MG63 (cell line): ENCODE results near the gene MAPK6. TPM values are rescaled to one million over a fixed set of nuclear protein-coding genes. Genes with fewer than 3 reads are reported as not detected.
"Not testable (repeated sequence)": the region's sequence is repeated elsewhere in the genome, so short reads cannot be mapped to it uniquely, and the experiment has no call there.

Experiments used
- DNase-seq: peaks from one replicate; pipeline ENCODE4 v3.0.0-alpha.2; 2020
- H3K27me3 ChIP-seq: fragments of 250-450 bp; sonication (Bioruptor Pico); 2 replicates; pipeline ENCODE4 v1.5.1; 2020; ENCODE audit warnings: mild to moderate bottlenecking, moderate library complexity
- H3K36me3 ChIP-seq: fragments of 250-450 bp; sonication (Bioruptor Pico); 2 replicates; pipeline ENCODE4 v1.5.1; 2020; ENCODE audit warnings: mild to moderate bottlenecking, moderate library complexity
- H3K4me3 ChIP-seq: fragments of 250-450 bp; sonication (Bioruptor Pico); 2 replicates; pipeline ENCODE4 v1.5.1; 2020; ENCODE audit warnings: mild to moderate bottlenecking, moderate library complexity
- H3K9me3 ChIP-seq: fragments of 250-450 bp; sonication (Bioruptor Pico); 2 replicates; pipeline ENCODE4 v1.5.1; 2020; ENCODE audit warnings: mild to moderate bottlenecking, moderate library complexity
- total RNA-seq: library from RNA; depleted of rRNA; stranded (reverse); fragments of >200 nt; shearing (Covaris generic); gene quantifications from 2 replicates; pipeline ENCODE4 v1.2.3, GENCODE V29; 2014; ENCODE audit warnings: low replicate concordance

Gene MAPK6
- total RNA-seq, 1 experiment from 2014 or later = 36.3 TPM

DNA sequence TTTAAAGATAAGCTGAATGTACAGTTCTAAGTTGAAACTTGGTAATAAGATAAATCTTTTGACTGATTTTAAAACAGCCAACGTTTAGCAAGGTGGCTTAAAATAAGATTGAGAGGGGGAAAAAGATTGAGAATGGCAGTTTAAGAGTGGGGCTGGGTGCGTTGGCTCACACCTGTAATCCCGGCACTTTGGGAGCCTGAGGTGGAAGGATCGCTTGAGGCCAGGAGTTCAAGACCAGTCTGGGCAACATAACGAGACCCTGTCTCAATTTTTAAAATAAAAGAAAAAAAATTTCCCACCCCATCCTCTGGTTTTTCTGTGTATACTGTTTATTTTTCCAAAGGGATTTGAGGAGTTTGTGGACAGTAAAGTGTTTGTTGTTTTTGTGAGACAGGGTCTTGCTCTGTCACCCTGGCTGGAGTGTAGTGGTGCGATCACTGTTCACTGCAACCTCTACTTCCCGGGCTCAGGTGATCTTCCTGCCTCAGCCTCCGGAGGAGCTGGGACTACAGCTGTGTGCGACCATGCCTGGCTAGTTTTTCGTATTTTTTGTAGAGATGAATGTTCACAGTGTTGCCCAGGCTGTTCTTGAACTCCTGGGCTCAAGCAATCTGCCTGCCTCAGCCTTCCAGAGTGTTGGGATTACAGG, 3.0 kb downstream of the MAPK6 start:
- DNase-seq = no peak
- no peaks in the 10 kb centered on the region for H3K27me3 ChIP-seq
- H3K36me3 ChIP-seq = peaks cover 11% of the 10 kb centered on the region; the same call in 1 of the 2 replicates
- peak overlapping the region; percentile 77 for H3K4me3 ChIP-seq
- no peaks in the 10 kb centered on the region for H3K9me3 ChIP-seq

DNA sequence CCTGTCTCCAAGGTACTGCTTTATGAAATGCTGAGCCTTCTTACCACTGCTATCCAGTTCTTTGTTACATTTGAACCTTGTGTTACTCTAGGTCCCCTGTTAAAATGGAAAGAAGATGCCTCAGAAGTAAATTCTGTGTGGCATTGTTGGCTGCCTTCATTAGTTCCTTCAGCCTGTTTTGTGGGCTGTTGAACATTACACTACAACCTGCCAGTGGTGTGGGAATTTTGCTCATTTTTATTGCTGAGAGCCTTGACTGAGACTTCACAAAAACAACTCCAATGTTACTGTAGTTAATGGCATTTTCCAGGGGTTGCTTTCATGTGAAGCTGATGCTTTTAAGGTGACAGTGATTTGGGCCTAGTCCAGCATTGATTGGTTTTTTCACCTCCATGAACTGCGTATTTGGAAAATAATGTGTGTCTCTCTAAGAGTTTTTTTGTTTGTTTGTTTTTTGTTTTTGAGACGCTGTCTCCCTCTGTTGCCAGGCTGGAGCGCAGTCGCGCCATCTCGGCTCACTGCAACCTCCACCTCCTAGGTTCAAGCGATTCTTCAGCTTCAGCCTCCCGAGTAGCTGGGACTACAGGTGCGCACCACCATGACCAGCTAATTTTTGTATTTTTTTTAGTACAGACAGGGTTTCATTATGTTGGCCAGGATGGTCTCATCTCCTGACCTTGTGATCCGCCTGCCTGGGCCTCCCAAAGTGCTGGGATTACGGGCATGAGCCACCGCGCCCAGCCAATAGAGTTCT, 4.3 kb downstream of the MAPK6 start:
- Histone ChIP-seq H3K27me3 (no peaks in the 10 kb centered on the region), H3K4me3 (no peak overlapping the region), H3K9me3 (no peaks in the 10 kb centered on the region), H3K36me3 (peaks cover 16% of the 10 kb centered on the region)
- no peak for DNase-seq

DNA sequence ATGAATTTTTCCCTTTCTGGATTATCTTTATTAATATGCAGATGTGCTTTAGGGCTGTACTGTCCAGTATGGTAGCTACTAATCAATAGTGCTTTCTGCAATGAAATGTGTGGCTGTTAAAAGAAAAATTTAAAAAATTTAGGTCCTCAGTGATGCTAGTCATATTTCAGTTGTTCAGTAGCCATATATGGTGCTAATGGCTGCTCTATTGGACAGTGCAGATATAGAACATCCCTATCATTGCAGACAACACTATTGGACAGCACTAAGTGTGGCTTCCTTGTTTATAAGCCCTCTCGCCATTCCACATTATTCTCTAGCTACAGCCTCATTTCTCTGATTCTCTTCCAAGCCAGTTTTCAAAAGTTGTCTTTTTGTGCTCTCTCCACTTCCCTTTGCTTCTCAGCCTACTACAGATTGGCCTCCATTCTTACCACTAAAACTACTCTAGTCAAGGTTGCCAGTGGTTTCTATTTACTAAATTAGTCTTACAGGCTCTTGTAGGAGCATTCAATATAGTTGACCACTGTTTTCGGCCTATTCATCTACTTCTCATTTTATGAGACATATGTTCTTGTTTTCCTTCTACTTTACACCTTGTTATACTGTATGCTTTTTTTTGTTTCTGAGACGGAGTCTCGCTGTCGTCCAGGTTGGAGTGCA, 9.5 kb downstream of the MAPK6 start:
- no peaks in the 10 kb centered on the region for H3K27me3 ChIP-seq
- H3K9me3 ChIP-seq = peaks cover 25% of the 10 kb centered on the region
- peaks cover 57% of the 10 kb centered on the region for H3K36me3 ChIP-seq
- no peak overlapping the region for H3K4me3 ChIP-seq
- no peak for DNase-seq

- Histone ChIP-seq H3K9me3 (peaks cover 37% of the 10 kb centered on the region), H3K4me3 (no peak overlapping the region), H3K36me3 (peaks cover 69% of the 10 kb centered on the region), H3K27me3 (no peaks in the 10 kb centered on the region)
- no peak for DNase-seq
These were observed 11.0 kb downstream of the MAPK6 start for GRCh38 chr15:52030010-52030409.

DNA sequence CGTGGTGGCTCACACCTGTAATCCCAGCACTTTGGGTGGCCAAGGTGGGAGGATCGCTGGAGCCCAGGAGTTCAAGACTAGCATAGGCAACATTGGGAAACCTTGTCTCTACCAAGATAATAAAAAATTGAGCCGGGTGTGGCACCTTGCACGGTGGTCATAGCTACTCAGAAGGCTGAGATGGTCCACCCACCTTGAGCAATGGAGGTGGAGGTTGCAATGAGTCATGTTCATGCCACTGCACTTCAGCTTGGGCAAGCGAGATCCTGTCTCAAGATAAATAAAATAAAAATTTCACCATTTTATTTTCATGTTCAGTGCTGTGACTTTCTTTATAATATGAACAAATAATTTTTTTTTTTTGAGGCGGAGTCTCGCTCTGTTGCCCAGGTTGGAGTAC, 12.5 kb downstream of the MAPK6 start:
- Histone ChIP-seq H3K27me3 (no peaks in the 10 kb centered on the region), H3K9me3 (peaks cover 39% of the 10 kb centered on the region), H3K4me3 (no peak overlapping the region), H3K36me3 (peaks cover 65% of the 10 kb centered on the region)
- DNase-seq = no peak

DNA sequence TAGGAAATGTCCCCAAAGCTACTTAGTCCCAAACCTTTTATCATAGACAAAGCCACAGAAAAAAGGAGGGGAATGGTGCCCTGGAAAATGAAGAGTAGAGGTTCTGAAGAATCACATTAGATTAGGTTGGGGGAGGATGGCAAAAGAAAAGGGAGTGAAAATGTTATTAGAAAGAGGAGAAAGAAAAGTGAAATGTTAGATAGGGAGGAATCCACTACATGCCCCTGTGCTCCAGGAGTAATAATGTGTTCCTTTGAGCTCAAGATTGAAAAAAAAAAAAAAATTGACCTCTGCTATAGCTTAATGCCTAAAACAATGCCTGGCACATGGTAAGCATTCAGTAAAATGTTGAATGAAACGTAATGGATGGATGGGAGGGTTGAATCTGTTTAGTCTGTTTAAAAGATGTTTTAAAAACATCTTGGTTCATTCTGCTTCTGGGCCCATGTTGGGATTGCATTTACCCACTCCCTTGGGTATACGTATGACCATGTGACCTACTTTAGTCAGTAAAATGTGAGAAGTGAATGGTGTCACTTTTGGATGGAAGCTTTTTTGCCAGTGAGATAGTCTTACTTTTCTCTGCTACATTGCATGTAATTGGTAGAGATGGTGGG, 19.0 kb downstream of the MAPK6 start:
- no peak for DNase-seq
- Histone ChIP-seq H3K9me3 (peaks cover 19% of the 10 kb centered on the region), H3K36me3 (peaks cover 27% of the 10 kb centered on the region), H3K27me3 (no peaks in the 10 kb centered on the region), H3K4me3 (no peak overlapping the region)

GRCh38 chr15:52039925-52040781, 21.1 kb downstream of the MAPK6 start:
- Histone ChIP-seq H3K27me3 (no peaks in the 10 kb centered on the region), H3K9me3 (no peaks in the 10 kb centered on the region; the same call in 1 of the 2 replicates), H3K36me3 (peaks cover 8% of the 10 kb centered on the region), H3K4me3 (no peak overlapping the region)
- DNase-seq = peak; percentile 46

DNA sequence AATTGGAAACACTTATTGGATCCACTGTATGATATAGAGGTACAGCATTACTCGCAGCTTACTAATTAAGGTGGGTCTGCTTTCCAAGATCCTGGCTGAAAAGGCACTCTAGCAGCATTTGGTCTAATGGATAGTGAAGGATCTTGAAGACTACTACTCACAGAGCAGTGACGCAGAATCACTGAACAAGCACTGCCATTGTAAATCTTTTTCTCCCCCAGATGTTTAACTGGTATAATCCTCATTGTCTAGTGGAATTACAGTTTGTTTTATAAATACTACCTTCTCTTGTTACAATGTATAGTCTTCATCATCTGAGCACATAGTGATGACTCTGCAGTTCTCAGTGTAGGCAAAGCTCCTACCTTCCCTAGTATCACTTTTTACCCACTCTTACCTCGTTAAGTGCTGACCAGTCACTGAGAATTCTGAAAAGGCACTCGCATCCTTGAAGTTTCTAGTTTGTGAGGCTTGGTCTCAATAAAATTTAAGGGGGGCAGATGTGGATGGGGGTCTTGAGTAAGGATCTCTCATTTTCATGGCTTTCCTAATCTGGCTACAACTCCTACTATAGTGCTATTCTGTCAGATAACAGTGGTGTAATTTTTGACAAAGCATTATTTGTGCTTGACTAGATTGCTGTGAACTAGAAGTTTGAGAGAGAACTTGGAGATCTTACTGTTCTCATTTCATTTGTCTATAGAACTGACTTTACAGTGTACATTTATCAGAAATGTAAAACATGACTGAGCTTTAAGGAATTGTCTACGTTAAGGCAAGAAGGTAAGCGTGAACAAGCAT, 23.2 kb downstream of the MAPK6 start:
- H3K9me3 ChIP-seq = no peaks in the 10 kb centered on the region
- no peaks in the 10 kb centered on the region for H3K27me3 ChIP-seq
- peaks cover 22% of the 10 kb centered on the region for H3K36me3 ChIP-seq
- no peak overlapping the region for H3K4me3 ChIP-seq
- no peak for DNase-seq

GRCh38 chr15:52045795-52046298, 26.8 kb downstream of the MAPK6 start:
- not testable (repeated sequence) for DNase-seq, H3K4me3 ChIP-seq, H3K9me3 ChIP-seq, H3K27me3 ChIP-seq
- peaks cover 38% of the 10 kb centered on the region for H3K36me3 ChIP-seq

DNA sequence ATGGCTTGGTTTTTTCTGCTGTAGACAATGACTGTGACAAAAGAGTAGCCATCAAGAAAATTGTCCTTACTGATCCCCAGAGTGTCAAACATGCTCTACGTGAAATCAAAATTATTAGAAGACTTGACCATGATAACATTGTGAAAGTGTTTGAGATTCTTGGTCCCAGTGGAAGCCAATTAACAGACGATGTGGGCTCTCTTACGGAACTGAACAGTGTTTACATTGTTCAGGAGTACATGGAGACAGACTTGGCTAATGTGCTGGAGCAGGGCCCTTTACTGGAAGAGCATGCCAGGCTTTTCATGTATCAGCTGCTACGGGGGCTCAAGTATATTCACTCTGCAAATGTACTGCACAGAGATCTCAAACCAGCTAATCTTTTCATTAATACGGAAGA, 27.5 kb downstream of the MAPK6 start:
- H3K27me3 ChIP-seq, DNase-seq, H3K9me3 ChIP-seq, H3K4me3 ChIP-seq: not testable (repeated sequence)
- peaks cover 42% of the 10 kb centered on the region for H3K36me3 ChIP-seq

DNA sequence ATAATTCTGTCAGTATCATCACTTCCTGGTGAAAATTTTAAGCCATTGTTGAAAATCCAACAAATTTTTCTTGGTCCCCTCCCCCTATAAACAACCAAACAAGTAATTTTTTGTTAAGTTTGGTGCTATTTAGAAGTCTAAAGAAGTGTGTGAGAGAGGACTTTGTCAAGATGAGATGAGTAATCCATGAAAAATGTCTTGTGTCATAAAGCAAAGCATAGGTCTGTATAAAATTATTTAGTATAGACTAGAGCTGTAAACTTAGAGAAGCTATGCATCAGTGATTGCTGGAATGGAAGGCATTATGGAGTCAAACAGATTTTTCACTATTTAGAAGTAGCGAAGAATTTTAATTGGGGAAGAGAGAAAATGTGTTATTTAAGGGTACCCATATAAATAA, 31.4 kb downstream of the MAPK6 start:
- Histone ChIP-seq H3K27me3 (no peaks in the 10 kb centered on the region), H3K36me3 (peaks cover 62% of the 10 kb centered on the region), H3K4me3 (no peak overlapping the region), H3K9me3 (no peaks in the 10 kb centered on the region)
- DNase-seq = no peak

- no peak for DNase-seq
- Histone ChIP-seq H3K36me3 (peaks cover 62% of the 10 kb centered on the region), H3K4me3 (no peak overlapping the region), H3K27me3 (no peaks in the 10 kb centered on the region), H3K9me3 (no peaks in the 10 kb centered on the region)
These were observed 33.3 kb downstream of the MAPK6 start for GRCh38 chr15:52052066-52052935.

DNA sequence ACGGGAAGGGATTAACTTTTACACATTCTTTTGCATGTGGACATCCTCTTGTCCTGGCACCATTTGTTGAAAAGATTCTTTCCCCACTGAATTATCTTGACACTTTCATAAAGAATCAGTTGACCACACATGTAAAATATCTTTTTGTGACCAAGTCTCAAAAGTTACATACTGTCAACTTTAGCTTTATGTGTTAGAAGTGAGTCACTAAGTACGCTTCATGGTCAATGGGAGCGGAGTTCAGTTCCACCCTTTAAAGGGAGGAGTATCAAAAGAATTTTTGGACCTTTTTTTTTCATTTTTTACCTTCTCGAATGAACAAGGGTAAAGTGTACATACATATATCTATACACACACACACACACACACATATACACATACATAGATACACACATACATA, 35.4 kb downstream of the MAPK6 start:
- Histone ChIP-seq H3K4me3 (no peak overlapping the region), H3K9me3 (no peaks in the 10 kb centered on the region), H3K36me3 (peaks cover 74% of the 10 kb centered on the region), H3K27me3 (no peaks in the 10 kb centered on the region)
- DNase-seq = no peak

GRCh38 chr15:52054858-52055257, 35.8 kb downstream of the MAPK6 start:
- not testable (repeated sequence) for DNase-seq, H3K9me3 ChIP-seq, H3K27me3 ChIP-seq, H3K4me3 ChIP-seq
- H3K36me3 ChIP-seq = peaks cover 76% of the 10 kb centered on the region

DNA sequence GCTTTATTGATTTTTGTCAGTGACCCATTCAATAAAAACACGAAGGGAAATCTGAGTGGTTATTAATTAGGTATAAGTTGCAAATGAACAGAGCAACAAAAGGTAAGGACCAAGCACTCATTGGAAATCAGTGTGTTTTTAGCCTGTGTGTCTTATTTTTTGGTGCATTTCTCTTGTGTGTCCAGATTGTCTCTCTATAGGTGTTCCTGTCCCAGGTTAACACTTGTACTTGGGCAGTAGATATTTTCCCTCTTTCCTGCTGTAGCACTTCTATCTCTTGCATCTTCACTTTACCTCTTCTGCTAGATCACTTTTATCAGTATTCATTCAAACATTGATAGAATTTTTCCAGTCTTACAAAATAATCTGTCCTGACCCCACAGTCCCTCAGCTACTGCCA, 37.0 kb downstream of the MAPK6 start:
- Histone ChIP-seq H3K27me3 (no peaks in the 10 kb centered on the region), H3K9me3 (no peaks in the 10 kb centered on the region), H3K36me3 (peaks cover 79% of the 10 kb centered on the region), H3K4me3 (no peak overlapping the region)
- DNase-seq = no peak
